Activated naive CD8-positive, alpha-beta T cell treated with anti-CD3 and anti-CD28 coated beads for 36 hours (primary cell): ENCODE results near the gene MAD1L1. TPM values are rescaled to one million over a fixed set of nuclear protein-coding genes. Genes with fewer than 3 reads are reported as not detected.

Source experiments
- DNase-seq: peaks from one replicate; pipeline ENCODE4 v3.0.0; 2021
- H3K27ac Mint-ChIP-seq: one replicate; pipeline ENCODE4 v1.8.0; 2022; ENCODE audit warnings: mild to moderate bottlenecking, moderate library complexity, mixed read lengths
- H3K27me3 Mint-ChIP-seq: one replicate; pipeline ENCODE4 v1.8.0; 2022; ENCODE audit warnings: mild to moderate bottlenecking, mixed read lengths
- H3K36me3 Mint-ChIP-seq: one replicate; pipeline ENCODE4 v1.8.0; 2021; ENCODE audit warnings: mild to moderate bottlenecking, mixed read lengths
- H3K4me1 Mint-ChIP-seq: one replicate; pipeline ENCODE4 v1.8.0; 2021; ENCODE audit warnings: mixed read lengths
- H3K4me3 Mint-ChIP-seq: one replicate; pipeline ENCODE4 v1.8.0; 2022; ENCODE audit warnings: mild to moderate bottlenecking, moderate library complexity, mixed read lengths
- H3K9me3 Mint-ChIP-seq: one replicate; pipeline ENCODE4 v1.8.0; 2022; ENCODE audit warnings: mixed read lengths
- total RNA-seq, 2 experiments: library from RNA; stranded (reverse); gene quantifications; one replicate each; pipeline ENCODE4 v1.2.3, GENCODE V29; 2021

Gene MAD1L1
- total RNA-seq, 2 experiments from 2014 or later: 36.5 to 37.8 TPM

DNA sequence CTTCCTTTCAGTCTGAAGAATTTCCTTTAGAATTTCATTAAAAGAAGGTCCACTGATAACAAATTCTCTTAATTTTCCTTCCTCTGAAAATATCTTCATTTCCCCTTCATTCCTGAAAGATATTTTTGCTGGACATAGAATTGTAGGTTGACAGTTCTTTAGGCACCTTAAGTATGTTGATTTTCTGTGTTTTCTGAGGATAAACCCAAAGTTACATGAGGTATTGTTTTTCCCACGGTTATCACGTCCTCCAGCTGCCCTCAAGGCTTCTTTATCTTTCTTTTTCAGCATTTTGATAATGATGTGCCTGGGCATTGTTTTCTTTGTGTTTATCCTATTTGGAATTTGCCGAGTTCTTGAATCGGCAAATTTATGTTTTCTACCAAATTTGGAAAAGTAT lies 457.4 kb downstream of the MAD1L1 start:
- Mint-ChIP-seq H3K9me3 (peaks cover 29% of the 10 kb centered on the region), H3K27me3 (peaks cover 4% of the 10 kb centered on the region), H3K4me3 (no peak overlapping the region), H3K36me3 (no peaks in the 10 kb centered on the region), H3K4me1 (no peaks in the 10 kb centered on the region), H3K27ac (no peak overlapping the region)
- no peak for DNase-seq

DNA sequence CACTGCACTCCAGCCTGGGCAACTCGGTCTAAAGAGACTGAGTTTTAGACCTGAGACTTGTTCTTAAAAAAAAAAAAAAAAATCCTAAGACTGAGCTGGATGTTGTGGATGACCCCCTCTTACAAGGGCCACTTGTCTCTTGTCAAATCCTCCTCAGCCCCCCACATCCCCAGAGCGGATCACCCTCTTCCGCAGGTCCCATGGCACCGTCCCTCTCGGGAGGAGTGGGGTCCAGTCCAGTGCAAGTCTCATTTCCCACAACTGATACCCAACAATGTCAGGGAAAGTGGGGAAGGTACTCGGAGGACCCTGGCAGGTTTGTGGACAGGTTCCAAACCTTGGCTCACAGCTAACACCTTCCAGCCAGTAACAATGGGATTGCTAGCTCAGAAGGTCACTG lies 462.4 kb downstream of the MAD1L1 start:
- Mint-ChIP-seq H3K27me3 (no peaks in the 10 kb centered on the region), H3K9me3 (peaks cover 12% of the 10 kb centered on the region), H3K36me3 (no peaks in the 10 kb centered on the region), H3K4me3 (no peak overlapping the region), H3K4me1 (no peaks in the 10 kb centered on the region), H3K27ac (no peak overlapping the region)
- DNase-seq: no peak

DNA sequence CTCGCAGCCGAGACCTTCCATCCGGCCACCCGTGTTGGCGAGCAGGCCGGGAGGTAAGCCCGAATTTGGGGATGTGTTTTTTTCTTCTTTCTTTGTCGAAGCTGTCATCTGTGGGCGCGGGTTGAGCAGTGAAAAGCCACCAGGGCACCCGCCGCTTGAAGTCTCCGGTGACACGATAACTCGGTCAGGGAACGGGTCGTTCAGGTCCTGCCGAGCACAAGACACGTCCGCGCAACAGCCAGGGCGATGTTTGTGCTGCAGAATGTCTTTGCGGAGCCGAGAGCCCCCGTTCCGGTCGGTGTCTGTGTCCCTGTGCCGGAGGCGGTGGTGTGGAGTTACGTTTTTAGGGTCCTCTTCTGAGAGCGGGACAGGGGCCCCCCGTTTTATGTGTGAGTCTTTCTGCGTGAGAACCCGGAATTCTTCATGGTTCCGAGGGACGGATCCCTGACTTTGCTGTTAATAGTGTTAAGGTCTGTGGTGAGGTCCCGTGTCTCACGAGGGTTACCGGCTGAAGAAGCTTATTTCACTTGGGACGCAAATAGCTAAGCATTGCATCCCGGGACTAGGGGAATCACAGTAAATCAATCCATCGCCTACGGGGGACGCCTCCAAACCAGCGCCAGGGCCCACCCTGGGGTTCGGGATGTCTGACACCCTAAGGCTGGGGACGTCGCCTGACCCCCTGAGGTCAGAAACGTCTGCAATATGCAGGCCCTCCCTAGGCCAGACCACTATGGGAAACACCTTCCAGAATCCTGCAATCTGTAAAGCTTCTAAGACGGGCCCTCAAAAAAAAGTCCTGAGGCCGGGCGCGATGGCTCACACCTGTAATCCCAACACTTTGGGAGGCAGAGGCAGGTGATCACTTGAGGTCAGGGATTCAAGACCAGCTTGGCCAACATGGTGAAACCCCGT lies 463.2 kb downstream of the MAD1L1 start:
- DNase-seq: no peak
- no peak overlapping the region for H3K4me3 Mint-ChIP-seq
- H3K27ac Mint-ChIP-seq: no peak overlapping the region
- H3K27me3 Mint-ChIP-seq: no peaks in the 10 kb centered on the region
- H3K36me3 Mint-ChIP-seq: no peaks in the 10 kb centered on the region
- no peaks in the 10 kb centered on the region for H3K4me1 Mint-ChIP-seq
- H3K9me3 Mint-ChIP-seq: peaks cover 9% of the 10 kb centered on the region

DNA sequence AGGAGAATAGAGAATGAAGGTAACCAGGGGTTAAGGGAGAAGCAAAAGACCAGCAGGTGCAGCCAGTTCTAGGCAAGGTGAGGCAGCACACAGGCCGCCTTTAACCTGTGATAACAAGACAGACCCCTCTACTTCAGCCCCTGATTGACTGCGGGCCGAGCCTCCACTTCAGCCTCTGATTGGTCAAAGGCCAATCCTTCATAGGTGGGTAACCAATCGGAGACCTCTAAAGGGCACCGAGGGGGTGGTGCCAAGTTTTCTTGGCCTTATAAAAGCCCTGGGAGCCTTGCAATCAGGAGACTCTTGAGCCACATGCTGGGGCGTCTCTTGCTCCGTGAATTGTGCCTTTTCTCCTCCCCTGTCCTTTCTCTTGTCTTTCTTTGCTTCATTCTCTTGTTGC lies 463.9 kb downstream of the MAD1L1 start:
- H3K4me3 Mint-ChIP-seq: no peak overlapping the region
- no peaks in the 10 kb centered on the region for H3K36me3 Mint-ChIP-seq
- no peaks in the 10 kb centered on the region for H3K4me1 Mint-ChIP-seq
- H3K27ac Mint-ChIP-seq: no peak overlapping the region
- peaks cover 7% of the 10 kb centered on the region for H3K9me3 Mint-ChIP-seq
- H3K27me3 Mint-ChIP-seq: no peaks in the 10 kb centered on the region
- DNase-seq: no peak

DNA sequence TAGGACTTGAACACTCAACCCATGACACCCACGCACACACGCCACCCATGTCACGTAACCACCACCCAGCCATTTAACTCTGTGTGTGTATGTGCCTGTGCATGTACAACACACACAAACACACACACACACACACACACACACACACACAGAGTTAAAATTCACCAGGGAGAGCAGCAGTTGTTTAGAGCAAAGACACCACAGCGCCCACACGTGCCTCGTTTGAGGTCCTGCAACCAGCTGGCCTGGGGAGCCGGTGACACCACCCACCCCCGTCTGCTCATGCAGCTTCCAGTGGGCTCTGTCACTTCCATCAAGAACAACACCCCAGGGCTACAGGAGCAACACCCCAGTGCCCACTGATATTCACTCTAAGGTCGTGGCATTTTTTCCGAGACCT lies 465.2 kb downstream of the MAD1L1 start:
- no peak for DNase-seq
- Mint-ChIP-seq H3K4me3 (no peak overlapping the region), H3K36me3 (no peaks in the 10 kb centered on the region), H3K4me1 (no peaks in the 10 kb centered on the region), H3K9me3 (no peaks in the 10 kb centered on the region), H3K27ac (no peak overlapping the region), H3K27me3 (no peaks in the 10 kb centered on the region)

Other genes with a start within 250 kb of the MAD1L1 start
- 10 to 100 TPM; 48.4 to 52.9 TPM for gene MRM2, start 9.3 kb upstream of the MAD1L1 start, total RNA-seq
- gene NUDT1, start 9.3 kb upstream of the MAD1L1 start, total RNA-seq: 10 to 100 TPM; 93.5 to 97.0 TPM
- 10 to 100 TPM; 45.6 to 48.7 TPM for gene SNX8, start 81.5 kb upstream of the MAD1L1 start, total RNA-seq
- 100 to 1,000 TPM; 315 to 319 TPM for gene EIF3B, start 121.9 kb upstream of the MAD1L1 start, total RNA-seq
- 1 to 10 TPM; 3.1 to 3.2 TPM for gene CHST12, start 170.7 kb upstream of the MAD1L1 start, total RNA-seq
- gene GRIFIN, start 243.5 kb upstream of the MAD1L1 start, total RNA-seq: not detected